Measurements from ENCODE around the gene IRX3.

IRX3 gene

GRCh38 chr16:54283725-54284318 lies 2.8 kb downstream of the IRX3 start:
- no peak for TF ChIP-seq CTCF (IDR thresholded peaks at IDR 0.05)
- H2AFZ ChIP-seq: peak overlapping the region; percentile 30
- H3K4me2 ChIP-seq (ENCODE audit: low read length): peak overlapping the region; percentile 81
- H3K79me2 ChIP-seq: no peaks in the 10 kb centered on the region
- no peaks in the 10 kb centered on the region for H3K4me1 ChIP-seq
- H3K9me3 ChIP-seq (ENCODE audit: control insufficient read depth, low read length): no peaks in the 10 kb centered on the region
- H3K9ac ChIP-seq: no peak overlapping the region
- H3K36me3 ChIP-seq (ENCODE audit: control insufficient read depth, insufficient read depth, low read length): no peaks in the 10 kb centered on the region
- H3K27me3 ChIP-seq (ENCODE audit: control insufficient read depth, insufficient read depth, low read length): no peaks in the 10 kb centered on the region
- H3K27ac ChIP-seq: no peak overlapping the region
- H3K4me3 ChIP-seq (ENCODE audit: low read depth, low read length): peak overlapping the region; percentile 60

- Histone ChIP-seq H3K36me3 (ENCODE audit: control insufficient read depth, insufficient read depth, low read length) (no peaks in the 10 kb centered on the region), H3K27me3 (ENCODE audit: control insufficient read depth, insufficient read depth, low read length) (no peaks in the 10 kb centered on the region), H3K4me2 (ENCODE audit: low read length) (no peak overlapping the region), H3K27ac (no peak overlapping the region), H3K9ac (no peak overlapping the region), H3K4me1 (no peaks in the 10 kb centered on the region), H3K4me3 (ENCODE audit: low read depth, low read length) (no peak overlapping the region), H3K9me3 (ENCODE audit: control insufficient read depth, low read length) (no peaks in the 10 kb centered on the region), H3K79me2 (no peaks in the 10 kb centered on the region), H2AFZ (no peak overlapping the region)
- TF ChIP-seq CTCF (IDR thresholded peaks at IDR 0.05): no peak
These were observed 3.5 kb downstream of the IRX3 start for GRCh38 chr16:54282928-54283724.

- H3K27ac ChIP-seq: no peak overlapping the region
- no peak overlapping the region for H3K4me2 ChIP-seq (ENCODE audit: low read length)
These were observed 4.2 kb downstream of the IRX3 start for GRCh38 chr16:54282202-54282927.

GRCh38 chr16:54281535-54282201 lies 4.9 kb downstream of the IRX3 start:
- Histone ChIP-seq H2AFZ (no peak overlapping the region), H3K4me2 (ENCODE audit: low read length) (no peak overlapping the region), H3K79me2 (no peaks in the 10 kb centered on the region), H3K27me3 (ENCODE audit: control insufficient read depth, insufficient read depth, low read length) (no peaks in the 10 kb centered on the region), H3K9me3 (ENCODE audit: control insufficient read depth, low read length) (no peaks in the 10 kb centered on the region), H3K4me3 (ENCODE audit: low read depth, low read length) (no peak overlapping the region), H3K9ac (no peak overlapping the region), H3K36me3 (ENCODE audit: control insufficient read depth, insufficient read depth, low read length) (no peaks in the 10 kb centered on the region), H3K4me1 (no peaks in the 10 kb centered on the region), H3K27ac (no peak overlapping the region)
- no peak for TF ChIP-seq CTCF (IDR thresholded peaks at IDR 0.05)

More at GRCh38 chr16:54282202-54282927, 4.2 kb downstream of the IRX3 start:
- Histone ChIP-seq H3K4me3 (ENCODE audit: low read depth, low read length) (no peak overlapping the region), H3K9ac (no peak overlapping the region), H3K79me2 (no peaks in the 10 kb centered on the region), H2AFZ (no peak overlapping the region), H3K9me3 (ENCODE audit: control insufficient read depth, low read length) (no peaks in the 10 kb centered on the region), H3K36me3 (ENCODE audit: control insufficient read depth, insufficient read depth, low read length) (no peaks in the 10 kb centered on the region), H3K4me1 (no peaks in the 10 kb centered on the region), H3K27me3 (ENCODE audit: control insufficient read depth, insufficient read depth, low read length) (no peaks in the 10 kb centered on the region)
- TF ChIP-seq CTCF (IDR thresholded peaks at IDR 0.05): peak; percentile 21

Data from parathyroid adenoma (tissue), 2 donors.